ENCODE measurements around the gene FTO.
"Not testable (repeated sequence)": the region's sequence is repeated elsewhere in the genome, so short reads cannot be mapped to it uniquely, and the experiment has no call there.

FTO gene

DNA sequence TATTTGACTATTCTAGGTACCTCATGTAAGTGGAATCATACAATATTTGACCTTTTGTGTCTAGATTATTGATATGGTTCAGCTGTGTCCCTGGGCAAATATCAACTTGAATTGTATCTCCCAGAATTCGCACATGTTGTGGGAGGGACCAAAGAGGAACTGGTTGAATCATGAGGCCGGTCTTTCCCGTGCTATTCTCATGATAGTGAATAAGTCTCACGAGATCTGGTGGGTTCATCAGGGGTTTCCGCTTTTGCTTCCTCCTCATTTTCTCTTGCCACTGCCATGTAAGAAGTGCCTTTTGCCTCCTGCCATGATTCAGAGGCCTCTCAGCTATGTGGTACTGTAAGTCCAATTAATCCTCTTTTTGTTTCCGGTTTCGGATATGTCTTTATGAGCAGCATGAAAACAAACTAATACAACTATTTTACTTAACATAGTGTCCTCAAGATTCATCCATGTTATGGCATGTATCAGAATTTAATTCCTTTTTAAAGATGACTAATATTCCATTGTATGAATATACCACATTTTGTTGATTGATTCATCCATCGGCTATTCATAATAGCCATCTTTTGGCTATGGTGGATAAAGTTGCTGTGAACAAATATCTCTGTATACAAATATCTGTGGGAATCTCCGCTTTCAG lies 129.1 kb downstream of the FTO start:
- Histone ChIP-seq H3K9me3 (ENCODE audit: control insufficient read depth in 1 of 2, low read length in 2 of 2) (no peaks in the 10 kb centered on the region), H3K36me3 (ENCODE audit: control insufficient read depth in 1 of 2, insufficient read depth in 2 of 2, low read length in 2 of 2) (peaks cover 0 to 6% of the 10 kb centered on the region in 2 donors), H3K27me3 (ENCODE audit: low read depth, low read length) (no peaks in the 10 kb centered on the region), H3K4me3 (ENCODE audit: low read depth in 1 of 2, low read length in 2 of 2) (no peak overlapping the region), H3K27ac (ENCODE audit: low read length) (no peak overlapping the region), H3K4me1 (ENCODE audit: control insufficient read depth in 1 of 2, insufficient read depth in 2 of 2, low read length in 2 of 2) (no peaks in the 10 kb centered on the region)

DNA sequence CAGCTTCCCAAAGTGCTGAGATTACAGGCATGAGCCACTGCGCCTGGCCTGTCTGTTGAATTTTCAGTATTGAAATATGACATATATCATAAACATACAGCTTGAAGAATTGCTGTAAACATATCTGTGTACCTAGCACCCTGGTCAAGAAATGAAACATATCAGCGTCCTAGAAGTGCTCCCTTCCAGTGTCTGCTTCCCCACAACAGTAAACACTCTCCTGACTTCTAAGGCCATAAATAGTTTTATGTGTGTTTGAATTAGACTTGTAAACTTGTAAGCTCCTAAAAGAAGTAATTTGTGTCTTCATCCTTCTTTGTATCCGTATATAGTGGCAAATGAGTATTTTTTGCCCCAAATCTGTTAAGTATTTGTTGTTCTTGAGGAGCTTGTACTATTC lies 132.2 kb downstream of the FTO start:
- no peaks in the 10 kb centered on the region for H3K4me1 ChIP-seq (ENCODE audit: control insufficient read depth in 1 of 2, insufficient read depth in 2 of 2, low read length in 2 of 2)
- no peak overlapping the region for H3K27ac ChIP-seq (ENCODE audit: low read length)
- H3K27me3 ChIP-seq (ENCODE audit: low read depth, low read length) = no peaks in the 10 kb centered on the region
- no peaks in the 10 kb centered on the region for H3K9me3 ChIP-seq (ENCODE audit: control insufficient read depth in 1 of 2, low read length in 2 of 2)
- no peak overlapping the region for H3K4me3 ChIP-seq (ENCODE audit: low read depth in 1 of 2, low read length in 2 of 2)
- no peaks in the 10 kb centered on the region for H3K36me3 ChIP-seq (ENCODE audit: control insufficient read depth in 1 of 2, insufficient read depth in 2 of 2, low read length in 2 of 2)

- no peak overlapping the region for H3K27ac ChIP-seq (ENCODE audit: low read length)
- H3K36me3 ChIP-seq (ENCODE audit: control insufficient read depth in 1 of 2, insufficient read depth in 2 of 2, low read length in 2 of 2) = no peaks in the 10 kb centered on the region
- H3K9me3 ChIP-seq (ENCODE audit: control insufficient read depth in 1 of 2, low read length in 2 of 2) = no peaks in the 10 kb centered on the region
- H3K4me1 ChIP-seq (ENCODE audit: control insufficient read depth in 1 of 2, insufficient read depth in 2 of 2, low read length in 2 of 2) = no peaks in the 10 kb centered on the region
- H3K27me3 ChIP-seq (ENCODE audit: low read depth, low read length) = no peaks in the 10 kb centered on the region
- no peak overlapping the region for H3K4me3 ChIP-seq (ENCODE audit: low read depth in 1 of 2, low read length in 2 of 2)
These were observed 132.7 kb downstream of the FTO start for GRCh38 chr16:53836680-53837079.

- H3K27ac ChIP-seq (ENCODE audit: low read length) = no peak overlapping the region
- H3K36me3 ChIP-seq (ENCODE audit: control insufficient read depth in 1 of 2, insufficient read depth in 2 of 2, low read length in 2 of 2) = no peaks in the 10 kb centered on the region
- no peaks in the 10 kb centered on the region for H3K9me3 ChIP-seq (ENCODE audit: control insufficient read depth in 1 of 2, low read length in 2 of 2)
- no peaks in the 10 kb centered on the region for H3K27me3 ChIP-seq (ENCODE audit: low read depth, low read length)
- H3K4me1 ChIP-seq (ENCODE audit: control insufficient read depth in 1 of 2, insufficient read depth in 2 of 2, low read length in 2 of 2) = no peaks in the 10 kb centered on the region
- no peak overlapping the region for H3K4me3 ChIP-seq (ENCODE audit: low read depth in 1 of 2, low read length in 2 of 2)
These were observed 133.5 kb downstream of the FTO start for GRCh38 chr16:53837426-53837825.

DNA sequence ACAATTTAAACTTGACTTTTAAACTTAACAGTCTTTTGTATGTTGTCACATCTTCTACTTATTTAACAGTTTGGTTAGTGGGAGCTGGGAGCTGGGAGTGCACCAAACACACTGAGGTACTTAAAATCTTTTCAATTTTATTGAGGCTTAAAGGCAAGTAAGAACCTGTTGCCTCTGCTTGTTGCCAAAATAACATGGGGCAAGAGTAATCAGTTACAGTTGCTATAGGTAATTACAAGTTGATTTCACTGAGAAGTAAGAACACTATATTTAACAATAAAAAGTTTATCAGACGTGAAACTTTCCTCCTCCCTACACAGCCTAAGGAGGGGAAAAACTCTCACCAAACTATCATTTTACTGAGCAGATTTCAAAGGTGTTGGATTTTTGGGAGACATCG lies 135.2 kb downstream of the FTO start:
- Histone ChIP-seq H3K4me1 (ENCODE audit: control insufficient read depth in 1 of 2, insufficient read depth in 2 of 2, low read length in 2 of 2) (no peaks in the 10 kb centered on the region), H3K27me3 (ENCODE audit: low read depth, low read length) (no peaks in the 10 kb centered on the region), H3K27ac (ENCODE audit: low read length) (no peak overlapping the region), H3K9me3 (ENCODE audit: control insufficient read depth in 1 of 2, low read length in 2 of 2) (no peaks in the 10 kb centered on the region), H3K36me3 (ENCODE audit: control insufficient read depth in 1 of 2, insufficient read depth in 2 of 2, low read length in 2 of 2) (no peaks in the 10 kb centered on the region), H3K4me3 (ENCODE audit: low read depth in 1 of 2, low read length in 2 of 2) (no peak overlapping the region)

DNA sequence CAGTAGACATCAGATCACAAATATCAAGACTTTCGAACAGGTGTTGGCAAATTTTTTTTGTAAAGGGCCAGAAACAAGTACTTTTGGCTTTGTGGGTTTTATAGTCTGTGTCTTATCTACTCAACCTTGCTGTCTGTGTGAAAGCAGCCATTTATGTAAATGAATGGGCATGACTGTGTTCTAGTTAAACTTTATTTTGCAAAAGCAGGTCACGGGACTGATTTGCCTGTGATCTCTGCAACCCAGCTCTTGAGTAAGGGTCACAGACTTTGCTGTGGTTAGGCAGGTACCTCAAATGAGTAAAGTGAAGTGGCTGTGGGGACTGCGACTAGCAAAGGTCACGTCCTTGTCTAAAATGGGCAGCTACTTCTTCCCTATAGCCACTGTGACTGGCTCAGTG lies 136.5 kb downstream of the FTO start:
- Histone ChIP-seq H3K27me3 (ENCODE audit: low read depth, low read length) (no peaks in the 10 kb centered on the region), H3K4me1 (ENCODE audit: control insufficient read depth in 1 of 2, insufficient read depth in 2 of 2, low read length in 2 of 2) (no peaks in the 10 kb centered on the region), H3K4me3 (ENCODE audit: low read depth in 1 of 2, low read length in 2 of 2) (no peak overlapping the region), H3K9me3 (ENCODE audit: control insufficient read depth in 1 of 2, low read length in 2 of 2) (no peaks in the 10 kb centered on the region), H3K27ac (ENCODE audit: low read length) (no peak overlapping the region), H3K36me3 (ENCODE audit: control insufficient read depth in 1 of 2, insufficient read depth in 2 of 2, low read length in 2 of 2) (peaks cover 0 to 4% of the 10 kb centered on the region in 2 donors)

- Histone ChIP-seq H3K27me3 (ENCODE audit: low read depth, low read length) (no peaks in the 10 kb centered on the region), H3K9me3 (ENCODE audit: control insufficient read depth in 1 of 2, low read length in 2 of 2) (no peaks in the 10 kb centered on the region), H3K36me3 (ENCODE audit: control insufficient read depth in 1 of 2, insufficient read depth in 2 of 2, low read length in 2 of 2) (peaks cover 0 to 4% of the 10 kb centered on the region in 2 donors), H3K4me1 (ENCODE audit: control insufficient read depth in 1 of 2, insufficient read depth in 2 of 2, low read length in 2 of 2) (no peaks in the 10 kb centered on the region), H3K27ac (ENCODE audit: low read length) (no peak overlapping the region), H3K4me3 (ENCODE audit: low read depth in 1 of 2, low read length in 2 of 2) (no peak overlapping the region)
These were observed 137.9 kb downstream of the FTO start for GRCh38 chr16:53841884-53842283.

DNA sequence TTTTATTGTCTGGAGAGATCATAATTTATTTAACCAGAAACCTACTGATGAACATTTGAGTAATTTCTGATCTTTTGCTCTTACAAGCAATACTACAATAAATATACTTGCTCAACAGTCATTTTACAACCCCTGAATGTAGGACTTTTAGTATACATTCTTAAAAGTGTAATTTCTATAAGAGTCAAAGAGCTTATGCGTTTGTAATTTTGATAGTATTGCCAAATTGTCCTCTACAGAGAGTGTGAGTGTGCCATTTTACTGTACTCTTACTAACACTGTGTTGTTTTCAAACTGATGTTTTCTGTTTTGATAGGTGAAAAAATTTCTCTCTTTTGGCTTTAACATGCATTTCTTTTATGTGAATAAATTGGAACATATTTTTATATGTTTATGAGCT lies 139.1 kb downstream of the FTO start:
- Histone ChIP-seq H3K4me3 (ENCODE audit: low read depth in 1 of 2, low read length in 2 of 2) (no peak overlapping the region), H3K36me3 (ENCODE audit: control insufficient read depth in 1 of 2, insufficient read depth in 2 of 2, low read length in 2 of 2) (peaks cover 4% of the 10 kb centered on the region in 2 donors), H3K27ac (ENCODE audit: low read length) (no peak overlapping the region), H3K4me1 (ENCODE audit: control insufficient read depth in 1 of 2, insufficient read depth in 2 of 2, low read length in 2 of 2) (no peaks in the 10 kb centered on the region), H3K27me3 (ENCODE audit: low read depth, low read length) (no peaks in the 10 kb centered on the region), H3K9me3 (ENCODE audit: control insufficient read depth in 1 of 2, low read length in 2 of 2) (no peaks in the 10 kb centered on the region)

DNA sequence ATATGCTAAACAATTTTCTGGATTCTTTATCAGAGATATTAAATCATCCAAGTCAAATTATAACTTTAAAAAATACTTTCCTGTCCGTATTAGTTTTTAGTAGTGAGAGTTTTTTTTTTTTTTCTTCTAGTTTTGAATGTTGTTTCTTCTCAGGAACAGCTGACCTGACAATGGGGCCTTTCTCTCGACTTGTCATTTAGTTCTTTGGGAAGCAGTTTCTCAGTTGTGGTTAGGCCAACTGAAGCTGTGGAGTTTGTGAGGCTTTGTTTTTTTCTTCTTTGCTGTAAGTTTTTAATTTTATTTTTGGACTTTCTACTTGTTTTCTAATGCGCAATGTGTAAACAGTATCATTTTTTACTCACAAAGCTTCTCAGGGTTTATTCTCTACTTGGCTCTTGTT lies 140.8 kb downstream of the FTO start:
- no peaks in the 10 kb centered on the region for H3K27me3 ChIP-seq (ENCODE audit: low read depth, low read length)
- H3K27ac ChIP-seq (ENCODE audit: low read length) = no peak overlapping the region
- no peak overlapping the region for H3K4me3 ChIP-seq (ENCODE audit: low read depth in 1 of 2, low read length in 2 of 2)
- no peaks in the 10 kb centered on the region for H3K4me1 ChIP-seq (ENCODE audit: control insufficient read depth in 1 of 2, insufficient read depth in 2 of 2, low read length in 2 of 2)
- no peaks in the 10 kb centered on the region for H3K9me3 ChIP-seq (ENCODE audit: control insufficient read depth in 1 of 2, low read length in 2 of 2)
- H3K36me3 ChIP-seq (ENCODE audit: control insufficient read depth in 1 of 2, insufficient read depth in 2 of 2, low read length in 2 of 2) = peaks cover 4% of the 10 kb centered on the region in 2 donors

- not testable (repeated sequence) for H3K4me3 ChIP-seq (ENCODE audit: low read depth in 1 of 2, low read length in 2 of 2); H3K36me3 ChIP-seq (ENCODE audit: control insufficient read depth in 1 of 2, insufficient read depth in 2 of 2, low read length in 2 of 2); H3K9me3 ChIP-seq (ENCODE audit: control insufficient read depth in 1 of 2, low read length in 2 of 2); H3K27me3 ChIP-seq (ENCODE audit: low read depth, low read length); H3K4me1 ChIP-seq (ENCODE audit: control insufficient read depth in 1 of 2, insufficient read depth in 2 of 2, low read length in 2 of 2); H3K27ac ChIP-seq (ENCODE audit: low read length)
These were observed 142.6 kb downstream of the FTO start for GRCh38 chr16:53846549-53846948.

DNA sequence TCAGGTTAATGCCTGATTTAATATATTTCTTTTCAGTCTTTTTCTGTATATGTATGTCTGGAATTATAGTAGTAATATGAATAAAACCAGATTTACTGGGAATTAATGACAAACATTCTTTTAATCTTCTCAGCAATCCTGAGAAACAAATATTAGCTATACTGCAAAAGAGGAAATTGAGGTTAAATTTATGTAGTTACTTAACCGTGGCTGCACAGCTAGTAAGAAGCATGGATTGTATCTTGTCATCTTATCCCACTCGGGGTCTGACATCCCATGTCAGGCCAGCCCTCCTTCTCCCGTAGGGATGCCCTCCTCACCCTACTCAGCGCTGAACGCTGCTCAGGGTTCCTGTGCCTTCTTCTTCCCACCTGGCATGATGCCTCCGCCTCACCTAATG lies 143.0 kb downstream of the FTO start:
- peaks cover 4% of the 10 kb centered on the region in 2 donors for H3K36me3 ChIP-seq (ENCODE audit: control insufficient read depth in 1 of 2, insufficient read depth in 2 of 2, low read length in 2 of 2)
- no peak overlapping the region for H3K27ac ChIP-seq (ENCODE audit: low read length)
- no peaks in the 10 kb centered on the region for H3K9me3 ChIP-seq (ENCODE audit: control insufficient read depth in 1 of 2, low read length in 2 of 2)
- no peaks in the 10 kb centered on the region for H3K4me1 ChIP-seq (ENCODE audit: control insufficient read depth in 1 of 2, insufficient read depth in 2 of 2, low read length in 2 of 2)
- H3K27me3 ChIP-seq (ENCODE audit: low read depth, low read length) = no peaks in the 10 kb centered on the region
- H3K4me3 ChIP-seq (ENCODE audit: low read depth in 1 of 2, low read length in 2 of 2) = no peak overlapping the region

DNA sequence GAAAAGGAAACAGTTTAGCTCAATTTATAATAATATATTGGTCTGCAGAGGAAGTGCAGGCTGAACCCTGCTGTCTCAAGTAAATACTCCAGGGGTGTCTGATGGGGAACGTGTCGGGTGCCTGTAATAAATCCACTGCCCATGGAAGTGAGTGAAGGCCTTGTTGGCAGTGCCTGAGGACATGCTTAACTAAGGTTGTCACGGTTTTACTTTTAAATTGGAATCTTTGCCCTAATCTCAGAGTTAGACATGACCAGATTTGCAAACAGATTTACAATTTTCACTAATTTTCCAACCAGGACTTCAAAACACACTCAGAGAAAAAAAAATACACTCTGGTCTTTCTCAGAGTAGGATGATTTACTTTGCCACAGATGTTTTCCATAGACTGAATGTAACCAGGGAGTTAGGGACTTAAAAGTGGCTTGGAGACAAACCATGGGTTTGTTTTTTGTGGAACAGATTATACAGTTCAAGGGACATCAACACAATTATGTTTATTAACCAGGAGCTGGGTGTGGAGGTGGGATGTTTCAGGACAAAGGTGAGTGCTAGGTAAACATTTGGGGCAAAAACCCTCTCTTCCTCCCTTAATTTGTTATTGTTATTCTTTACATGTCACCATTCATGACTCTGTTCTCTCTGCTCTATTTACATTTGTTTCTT lies 144.5 kb downstream of the FTO start:
- H3K4me3 ChIP-seq (ENCODE audit: low read depth in 1 of 2, low read length in 2 of 2) = no peak overlapping the region
- H3K9me3 ChIP-seq (ENCODE audit: control insufficient read depth in 1 of 2, low read length in 2 of 2) = no peaks in the 10 kb centered on the region
- H3K27me3 ChIP-seq (ENCODE audit: low read depth, low read length) = no peaks in the 10 kb centered on the region
- peaks cover 4% of the 10 kb centered on the region in 2 donors for H3K36me3 ChIP-seq (ENCODE audit: control insufficient read depth in 1 of 2, insufficient read depth in 2 of 2, low read length in 2 of 2)
- no peak overlapping the region for H3K27ac ChIP-seq (ENCODE audit: low read length)
- no peaks in the 10 kb centered on the region for H3K4me1 ChIP-seq (ENCODE audit: control insufficient read depth in 1 of 2, insufficient read depth in 2 of 2, low read length in 2 of 2)

All from muscle layer of duodenum (tissue), 2 donors.